Measurements from ENCODE around the gene RNF126.
"Not testable (repeated sequence)": the region's sequence is repeated elsewhere in the genome, so short reads cannot be mapped to it uniquely, and the experiment has no call there.

The RNF126 gene

DNA sequence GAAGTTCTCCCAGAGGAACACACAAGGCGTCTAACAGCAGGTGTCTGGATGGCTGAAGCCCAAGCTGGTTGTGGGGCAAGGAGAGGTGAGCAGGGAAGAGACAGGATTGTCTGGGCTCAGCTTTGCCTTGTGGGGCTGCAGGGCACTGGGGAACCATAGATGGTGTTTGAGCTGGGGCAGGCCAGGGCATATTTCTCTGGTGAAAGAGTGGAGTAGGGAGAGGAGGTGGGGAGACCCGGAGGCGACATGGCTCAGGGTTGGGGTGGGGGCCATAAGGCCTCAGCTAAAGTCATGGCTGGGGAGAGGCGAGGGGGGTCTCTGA is 40.3 kb upstream of the RNF126 start:
- Histone ChIP-seq H3K4me2 (no peak overlapping the region), H3K4me1 (ENCODE audit: low read depth, poor library complexity, severe bottlenecking) (no peaks in the 10 kb centered on the region), H3K4me3 (IDR thresholded peaks at IDR 0.05; ENCODE audit: insufficient read depth, low read depth, low read length) (no peak overlapping the region), H3K27ac (no peak overlapping the region), H4K20me1 (ENCODE audit: insufficient read depth) (no peaks in the 10 kb centered on the region), H3K79me2 (ENCODE audit: insufficient read depth, low read depth) (no peaks in the 10 kb centered on the region), H3K9ac (no peak overlapping the region), H3K36me3 (ENCODE audit: insufficient read depth) (no peaks in the 10 kb centered on the region), H3K27me3 (ENCODE audit: insufficient read depth, low read depth) (peaks cover 70% of the 10 kb centered on the region), H2AFZ (ENCODE audit: low read depth) (no peak overlapping the region)
- TF ChIP-seq, protein P1, sequence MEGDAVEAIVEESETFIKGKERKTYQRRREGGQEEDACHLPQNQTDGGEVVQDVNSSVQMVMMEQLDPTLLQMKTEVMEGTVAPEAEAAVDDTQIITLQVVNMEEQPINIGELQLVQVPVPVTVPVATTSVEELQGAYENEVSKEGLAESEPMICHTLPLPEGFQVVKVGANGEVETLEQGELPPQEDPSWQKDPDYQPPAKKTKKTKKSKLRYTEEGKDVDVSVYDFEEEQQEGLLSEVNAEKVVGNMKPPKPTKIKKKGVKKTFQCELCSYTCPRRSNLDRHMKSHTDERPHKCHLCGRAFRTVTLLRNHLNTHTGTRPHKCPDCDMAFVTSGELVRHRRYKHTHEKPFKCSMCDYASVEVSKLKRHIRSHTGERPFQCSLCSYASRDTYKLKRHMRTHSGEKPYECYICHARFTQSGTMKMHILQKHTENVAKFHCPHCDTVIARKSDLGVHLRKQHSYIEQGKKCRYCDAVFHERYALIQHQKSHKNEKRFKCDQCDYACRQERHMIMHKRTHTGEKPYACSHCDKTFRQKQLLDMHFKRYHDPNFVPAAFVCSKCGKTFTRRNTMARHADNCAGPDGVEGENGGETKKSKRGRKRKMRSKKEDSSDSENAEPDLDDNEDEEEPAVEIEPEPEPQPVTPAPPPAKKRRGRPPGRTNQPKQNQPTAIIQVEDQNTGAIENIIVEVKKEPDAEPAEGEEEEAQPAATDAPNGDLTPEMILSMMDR (conservative IDR thresholded peaks at IDR 0.05; ENCODE audit: low read depth, low read length) = no peak

DNA sequence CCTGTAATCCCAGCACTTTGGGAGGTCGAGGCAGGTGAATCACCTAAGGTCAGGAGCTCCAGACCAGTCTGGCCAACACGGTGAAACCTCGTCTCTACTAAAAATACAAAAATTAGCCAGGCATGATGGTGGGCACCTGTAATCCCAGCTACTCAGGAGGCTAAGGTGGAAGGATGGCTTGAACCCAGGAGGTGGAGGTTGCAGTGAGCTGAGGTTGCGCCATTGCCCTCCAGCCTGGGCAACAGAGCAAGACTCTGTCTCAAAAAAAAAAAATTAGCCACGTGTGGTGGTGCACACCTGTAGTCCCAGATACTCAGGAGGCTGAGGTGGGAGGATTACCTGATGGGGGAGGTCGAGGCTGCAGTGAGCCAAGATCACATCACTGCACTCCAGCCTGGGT is 39.8 kb upstream of the RNF126 start:
- peaks cover 71% of the 10 kb centered on the region for H3K27me3 ChIP-seq (ENCODE audit: insufficient read depth, low read depth)
- H3K79me2 ChIP-seq (ENCODE audit: insufficient read depth, low read depth); H3K4me1 ChIP-seq (ENCODE audit: low read depth, poor library complexity, severe bottlenecking); H3K36me3 ChIP-seq (ENCODE audit: insufficient read depth); H3K4me2 ChIP-seq; H3K9ac ChIP-seq; H3K4me3 ChIP-seq (IDR thresholded peaks at IDR 0.05; ENCODE audit: insufficient read depth, low read depth, low read length); H3K27ac ChIP-seq; H2AFZ ChIP-seq (ENCODE audit: low read depth); H4K20me1 ChIP-seq (ENCODE audit: insufficient read depth): not testable (repeated sequence)

DNA sequence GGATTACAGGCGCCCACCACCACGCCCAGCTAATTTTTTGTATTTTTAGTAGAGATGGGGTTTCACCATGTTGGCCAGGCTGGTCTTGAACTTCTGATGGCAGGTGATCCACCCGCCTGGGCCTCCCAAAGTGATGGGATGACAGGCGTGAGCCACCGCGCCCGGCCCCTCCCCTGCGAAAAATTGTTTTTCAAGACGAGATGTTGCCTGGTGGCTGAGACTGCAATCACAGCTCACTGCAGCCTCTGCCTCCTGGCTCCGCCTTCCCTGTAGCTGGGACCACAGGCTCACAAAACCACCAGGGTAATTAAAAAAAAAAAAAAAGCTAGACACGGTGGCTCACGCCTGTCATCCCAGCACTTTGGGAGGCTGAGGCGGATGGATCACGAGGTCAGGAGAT is 36.9 kb upstream of the RNF126 start:
- not testable (repeated sequence) for H3K4me1 ChIP-seq (ENCODE audit: low read depth, poor library complexity, severe bottlenecking); H3K79me2 ChIP-seq (ENCODE audit: insufficient read depth, low read depth); H3K36me3 ChIP-seq (ENCODE audit: insufficient read depth); H3K9ac ChIP-seq; H4K20me1 ChIP-seq (ENCODE audit: insufficient read depth); H3K4me2 ChIP-seq; H3K27ac ChIP-seq; H3K4me3 ChIP-seq (IDR thresholded peaks at IDR 0.05; ENCODE audit: insufficient read depth, low read depth, low read length); H2AFZ ChIP-seq (ENCODE audit: low read depth)
- H3K27me3 ChIP-seq (ENCODE audit: insufficient read depth, low read depth) = peaks cover 66% of the 10 kb centered on the region

DNA sequence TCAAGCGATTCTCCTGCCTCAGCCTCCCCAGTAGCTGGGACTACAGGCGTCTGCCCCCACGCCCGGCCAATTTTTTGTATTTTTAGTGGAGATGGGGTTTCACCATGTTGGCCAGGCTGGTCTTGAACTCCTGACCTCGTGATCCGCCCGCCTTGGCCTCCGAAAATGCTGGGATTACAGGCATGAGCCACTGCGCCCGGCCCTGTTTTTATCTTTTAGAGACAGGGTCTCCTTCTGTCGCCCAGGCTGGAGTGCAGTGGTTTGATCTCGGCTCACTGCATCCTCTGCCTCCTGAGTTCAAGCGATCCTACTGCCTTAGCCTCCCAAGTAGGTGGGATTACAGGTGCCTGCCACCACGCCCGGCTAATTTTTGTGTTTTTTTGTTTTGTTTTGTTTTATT is 35.5 kb upstream of the RNF126 start:
- not testable (repeated sequence) for H3K9ac ChIP-seq; H3K36me3 ChIP-seq (ENCODE audit: insufficient read depth); H3K4me1 ChIP-seq (ENCODE audit: low read depth, poor library complexity, severe bottlenecking); H2AFZ ChIP-seq (ENCODE audit: low read depth); H3K4me3 ChIP-seq (IDR thresholded peaks at IDR 0.05; ENCODE audit: insufficient read depth, low read depth, low read length); H3K27ac ChIP-seq; H3K4me2 ChIP-seq; H3K79me2 ChIP-seq (ENCODE audit: insufficient read depth, low read depth); H4K20me1 ChIP-seq (ENCODE audit: insufficient read depth)
- peaks cover 70% of the 10 kb centered on the region for H3K27me3 ChIP-seq (ENCODE audit: insufficient read depth, low read depth)

DNA sequence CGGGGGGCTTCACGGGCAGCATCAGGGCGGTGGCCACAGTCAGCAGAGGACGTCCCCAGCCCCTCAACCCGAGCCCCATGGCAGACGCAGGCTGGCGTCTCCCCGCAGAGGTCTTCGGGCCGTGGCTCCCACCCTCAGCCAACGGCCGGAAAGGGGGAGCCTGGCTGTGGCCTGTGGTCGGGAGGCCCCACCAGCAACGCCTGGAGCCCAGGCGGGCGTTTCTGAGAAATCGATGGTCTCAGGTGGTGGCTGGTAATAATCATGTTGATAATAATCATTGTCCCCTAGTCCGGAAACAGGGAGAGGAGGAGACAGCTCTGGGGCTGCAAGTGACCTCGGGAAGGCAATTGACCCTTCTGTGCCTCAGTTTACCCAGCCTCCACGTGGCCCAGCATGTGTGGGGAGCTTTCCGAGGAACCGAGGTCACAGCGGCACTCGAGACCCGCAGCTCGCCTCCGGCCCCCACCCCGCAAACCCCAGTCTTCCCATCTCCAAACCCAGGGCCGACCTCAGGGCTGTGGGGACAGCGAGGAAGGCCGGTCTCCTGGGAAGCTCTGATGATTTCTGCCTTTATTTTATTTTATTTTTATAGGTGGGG is 32.4 kb upstream of the RNF126 start, which contains the start of gene PRSS57:
TSS of gene PRSS57 (minus strand) at position 101 of the 598 bp plus-strand sequence. CDS start at position 79, 22 bp downstream.
- Histone ChIP-seq H3K27ac (no peak within 1 kb of the TSS), H3K9ac (no peak within 1 kb of the TSS), H3K4me2 (no peak within 1 kb of the TSS), H4K20me1 (ENCODE audit: insufficient read depth) (no peaks in the 10 kb centered on the region), H2AFZ (ENCODE audit: low read depth) (no peak within 1 kb of the TSS), H3K79me2 (ENCODE audit: insufficient read depth, low read depth) (no peaks in the 10 kb centered on the region), H3K4me1 (ENCODE audit: low read depth, poor library complexity, severe bottlenecking) (no peaks in the 10 kb centered on the region), H3K4me3 (IDR thresholded peaks at IDR 0.05; ENCODE audit: insufficient read depth, low read depth, low read length) (no peak within 1 kb of the TSS), H3K27me3 (ENCODE audit: insufficient read depth, low read depth) (peaks cover 80% of the 10 kb centered on the region), H3K36me3 (ENCODE audit: insufficient read depth) (no peaks in the 10 kb centered on the region)
- TF ChIP-seq, protein P1 (conservative IDR thresholded peaks at IDR 0.05; ENCODE audit: low read depth, low read length) = no peak

Data from KMS-11 (cell line).